HG03520 (cell line): ENCODE results near the gene SPDYE2B.
A peak's percentile ranks its signal among the peaks of the same experiment; 100 is the strongest.
"Not testable (repeated sequence)": the region's sequence is repeated elsewhere in the genome, so short reads cannot be mapped to it uniquely, and the experiment has no call there.

Source experiments
- ATAC-seq: cut with Tn5 transposase; IDR thresholded peaks from one replicate; pipeline ENCODE4 v1.9.1; 2021; ENCODE audit warnings: mild to moderate bottlenecking, moderate library complexity; ENCODE audit not compliant: unreplicated experiment

Gene SPDYE2B

GRCh38 chr7:102642691-102643090, 7.4 kb upstream of the SPDYE2B start, which contains the start of gene UPK3BL1:
UPK3BL1 (minus strand) TSS chr7:102642791; CDS start chr7:102642741, 50 bp downstream.
- not testable (repeated sequence) for ATAC-seq

- ATAC-seq: not testable (repeated sequence)
Measured at GRCh38 chr7:102643404-102643803, 6.7 kb upstream of the SPDYE2B start.

GRCh38 chr7:102647813-102648212, 2.3 kb upstream of the SPDYE2B start:
- not testable (repeated sequence) for ATAC-seq

- ATAC-seq: not testable (repeated sequence)
Measured at GRCh38 chr7:102664765-102665164, 14.6 kb downstream of the SPDYE2B start.

- ATAC-seq: not testable (repeated sequence)
Measured at GRCh38 chr7:102666850-102667249, 16.7 kb downstream of the SPDYE2B start.

GRCh38 chr7:102667523-102667922, 17.4 kb downstream of the SPDYE2B start:
- not testable (repeated sequence) for ATAC-seq

- peak; percentile 61 for ATAC-seq
Measured at GRCh38 chr7:102671166-102671955, 21.2 kb downstream of the SPDYE2B start, which contains the start of gene POLR2J2. POLR2J2 (minus strand) TSS chr7:102671663; CDS start chr7:102671601, 62 bp downstream.

GRCh38 chr7:102671956-102672307, 21.8 kb downstream of the SPDYE2B start:
- ATAC-seq: peak; percentile 34

- ATAC-seq: not testable (repeated sequence)
Measured at GRCh38 chr7:102673447-102674067, 23.4 kb downstream of the SPDYE2B start.

- not testable (repeated sequence) for ATAC-seq
Measured at GRCh38 chr7:102675545-102675944, 25.4 kb downstream of the SPDYE2B start.

GRCh38 chr7:102680780-102681179, 30.7 kb downstream of the SPDYE2B start:
- not testable (repeated sequence) for ATAC-seq

GRCh38 chr7:102682560-102682959, 32.4 kb downstream of the SPDYE2B start:
- not testable (repeated sequence) for ATAC-seq

- ATAC-seq: peak; percentile 66
Measured at GRCh38 chr7:102688299-102689036, 38.3 kb downstream of the SPDYE2B start.

GRCh38 chr7:102689436-102690282, 39.5 kb downstream of the SPDYE2B start:
- peak; percentile 84 for ATAC-seq

GRCh38 chr7:102690602-102691001, 40.5 kb downstream of the SPDYE2B start:
- ATAC-seq: not testable (repeated sequence)

GRCh38 chr7:102694008-102694407, 43.9 kb downstream of the SPDYE2B start:
- ATAC-seq: not testable (repeated sequence)

- peak; percentile 48 for ATAC-seq
Measured at GRCh38 chr7:102695033-102695552, 45.0 kb downstream of the SPDYE2B start.

GRCh38 chr7:102696009-102696408, 45.9 kb downstream of the SPDYE2B start:
- not testable (repeated sequence) for ATAC-seq

GRCh38 chr7:102697642-102698512, 47.8 kb downstream of the SPDYE2B start:
- ATAC-seq: not testable (repeated sequence)
